UCSD-AML1 (cell line): ENCODE measurements around the gene MTX1.
"Not testable (repeated sequence)": the region's sequence is repeated elsewhere in the genome, so short reads cannot be mapped to it uniquely, and the experiment has no call there.

Source experiments
- DNase-seq: peaks from one replicate; lab custom pipeline; 2025; ENCODE audit not compliant: unreplicated experiment; lab: John Stamatoyannopoulos, UW

Gene MTX1, protein sequence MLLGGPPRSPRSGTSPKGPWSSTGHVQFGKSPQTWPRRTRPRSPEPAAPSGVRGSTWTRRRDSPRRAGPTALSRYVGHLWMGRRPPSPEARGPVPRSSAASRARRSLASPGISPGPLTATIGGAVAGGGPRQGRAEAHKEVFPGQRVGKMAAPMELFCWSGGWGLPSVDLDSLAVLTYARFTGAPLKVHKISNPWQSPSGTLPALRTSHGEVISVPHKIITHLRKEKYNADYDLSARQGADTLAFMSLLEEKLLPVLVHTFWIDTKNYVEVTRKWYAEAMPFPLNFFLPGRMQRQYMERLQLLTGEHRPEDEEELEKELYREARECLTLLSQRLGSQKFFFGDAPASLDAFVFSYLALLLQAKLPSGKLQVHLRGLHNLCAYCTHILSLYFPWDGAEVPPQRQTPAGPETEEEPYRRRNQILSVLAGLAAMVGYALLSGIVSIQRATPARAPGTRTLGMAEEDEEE

GRCh38 chr1:155208541-155209311 is at the start of gene MTX1:
MTX1 (plus strand) TSS chr1:155208695; CDS start chr1:155208805, 110 bp downstream.
- peak; percentile 80 for DNase-seq

- DNase-seq: no peak
These were observed 49.5 kb upstream of the MTX1 start for GRCh38 chr1:155158991-155159390.

DNA sequence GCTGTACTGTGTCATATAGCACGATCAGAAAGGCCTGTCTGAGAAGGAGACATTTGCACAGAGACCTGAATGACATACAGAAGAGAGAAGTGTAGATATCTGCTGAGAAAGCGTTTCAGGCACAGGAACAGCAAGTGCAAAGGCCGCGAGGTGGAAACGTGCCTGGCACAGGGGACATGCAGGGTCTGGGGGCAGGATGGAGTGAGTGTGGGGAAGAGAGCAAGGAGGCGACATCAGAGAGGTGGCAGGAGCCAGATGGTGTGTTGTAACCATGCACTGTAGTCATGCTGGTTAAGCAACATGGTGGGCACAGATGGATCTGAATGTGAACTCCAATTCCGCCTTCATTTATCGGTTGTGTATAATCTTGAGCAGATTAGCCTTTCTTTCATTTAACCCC is 48.4 kb upstream of the MTX1 start:
- DNase-seq: no peak

DNA sequence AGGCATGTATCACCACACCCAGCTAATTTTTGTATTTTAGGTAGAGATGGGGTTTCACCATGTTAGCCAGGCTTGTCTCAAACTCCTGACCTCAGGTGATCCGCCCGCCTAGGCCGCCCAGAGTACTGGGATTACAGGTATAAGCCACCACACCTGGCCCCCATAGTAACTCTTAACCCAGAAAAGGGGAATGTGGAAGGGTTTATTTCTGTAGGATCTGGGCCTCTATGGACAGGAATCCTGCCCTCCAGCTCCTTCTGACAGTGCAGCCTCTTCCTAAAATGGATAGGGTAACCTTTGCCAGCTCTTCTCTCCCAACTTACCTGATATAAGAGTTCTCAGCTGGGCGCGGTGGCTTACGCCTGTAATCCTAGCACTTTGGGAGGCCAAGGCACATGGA is 45.9 kb upstream of the MTX1 start:
- not testable (repeated sequence) for DNase-seq

DNA sequence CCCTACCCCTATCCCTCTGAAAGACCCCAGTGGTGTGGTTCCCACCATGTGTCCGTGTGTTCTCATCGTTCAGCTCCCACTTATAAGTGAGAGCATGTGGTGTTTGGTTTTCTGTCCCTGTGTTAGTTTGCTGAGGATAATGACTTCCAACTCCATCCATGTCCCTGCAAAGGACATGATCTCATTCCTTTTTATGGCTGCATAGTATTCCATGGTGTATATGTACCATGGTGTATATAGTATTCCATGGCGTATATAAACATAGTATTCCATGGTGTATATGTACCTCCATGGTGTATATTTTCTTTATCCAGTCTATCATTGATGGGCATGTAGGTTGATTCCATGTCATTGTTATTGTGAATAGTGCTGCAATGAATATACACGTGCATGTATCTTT is 44.7 kb upstream of the MTX1 start:
- not testable (repeated sequence) for DNase-seq

GRCh38 chr1:155164625-155165024 is 43.9 kb upstream of the MTX1 start:
- DNase-seq: not testable (repeated sequence)

DNA sequence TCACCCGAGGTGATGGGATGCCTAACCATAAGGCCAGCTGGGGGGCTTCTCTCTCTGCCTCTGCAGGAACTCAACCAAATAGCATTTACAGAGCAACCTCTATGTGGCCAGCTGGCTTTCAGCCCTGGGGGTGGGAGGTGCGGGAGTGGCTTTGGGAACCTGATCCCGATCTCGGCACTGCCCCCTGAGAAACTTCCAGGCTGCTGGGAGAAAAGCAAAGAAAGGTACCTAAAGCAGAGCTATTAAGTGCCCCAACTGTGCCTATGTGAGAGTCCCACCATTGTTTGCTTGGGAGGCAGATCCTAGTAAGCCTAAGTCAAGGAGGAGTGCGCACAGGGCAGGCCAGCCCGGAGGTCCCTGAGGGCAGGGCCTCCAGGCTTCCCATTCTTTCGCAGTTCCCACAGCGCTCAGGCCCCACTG is 42.4 kb upstream of the MTX1 start:
- DNase-seq: no peak

DNA sequence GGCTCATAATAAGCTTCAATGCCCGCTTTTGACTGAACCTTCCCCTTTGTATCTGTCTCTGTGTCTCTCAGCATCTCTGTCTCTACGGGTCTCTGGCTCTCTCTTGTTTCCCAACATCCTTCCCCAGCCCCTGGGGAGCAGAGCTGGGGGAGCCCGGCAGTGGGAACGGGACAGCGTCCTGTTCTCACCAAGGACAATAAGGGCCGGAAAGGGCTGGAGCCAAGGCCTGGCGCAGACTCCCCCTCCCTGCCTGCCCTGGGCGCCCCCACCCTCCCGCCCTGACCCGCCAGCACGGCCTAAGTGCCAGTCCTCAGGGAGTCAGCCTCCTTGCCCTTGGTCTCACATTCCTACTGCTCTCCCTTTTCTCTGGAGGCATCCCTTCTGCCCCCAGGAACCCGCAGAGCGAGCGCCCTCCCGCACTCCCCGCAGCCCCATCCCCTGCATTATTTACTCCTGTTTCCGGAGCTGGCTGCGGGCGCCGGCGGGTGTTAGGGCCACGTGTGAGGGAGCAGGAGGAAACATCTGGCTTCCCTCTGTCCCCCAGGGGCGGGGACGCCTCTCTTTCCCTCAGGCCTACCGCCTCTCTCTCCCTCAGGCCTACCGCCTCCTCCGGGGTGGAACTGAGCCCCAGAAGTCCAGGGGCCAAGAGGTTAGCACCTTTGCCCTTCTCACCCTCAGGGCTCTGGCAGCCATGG is 41.9 kb upstream of the MTX1 start:
- DNase-seq: peak; percentile 91

DNA sequence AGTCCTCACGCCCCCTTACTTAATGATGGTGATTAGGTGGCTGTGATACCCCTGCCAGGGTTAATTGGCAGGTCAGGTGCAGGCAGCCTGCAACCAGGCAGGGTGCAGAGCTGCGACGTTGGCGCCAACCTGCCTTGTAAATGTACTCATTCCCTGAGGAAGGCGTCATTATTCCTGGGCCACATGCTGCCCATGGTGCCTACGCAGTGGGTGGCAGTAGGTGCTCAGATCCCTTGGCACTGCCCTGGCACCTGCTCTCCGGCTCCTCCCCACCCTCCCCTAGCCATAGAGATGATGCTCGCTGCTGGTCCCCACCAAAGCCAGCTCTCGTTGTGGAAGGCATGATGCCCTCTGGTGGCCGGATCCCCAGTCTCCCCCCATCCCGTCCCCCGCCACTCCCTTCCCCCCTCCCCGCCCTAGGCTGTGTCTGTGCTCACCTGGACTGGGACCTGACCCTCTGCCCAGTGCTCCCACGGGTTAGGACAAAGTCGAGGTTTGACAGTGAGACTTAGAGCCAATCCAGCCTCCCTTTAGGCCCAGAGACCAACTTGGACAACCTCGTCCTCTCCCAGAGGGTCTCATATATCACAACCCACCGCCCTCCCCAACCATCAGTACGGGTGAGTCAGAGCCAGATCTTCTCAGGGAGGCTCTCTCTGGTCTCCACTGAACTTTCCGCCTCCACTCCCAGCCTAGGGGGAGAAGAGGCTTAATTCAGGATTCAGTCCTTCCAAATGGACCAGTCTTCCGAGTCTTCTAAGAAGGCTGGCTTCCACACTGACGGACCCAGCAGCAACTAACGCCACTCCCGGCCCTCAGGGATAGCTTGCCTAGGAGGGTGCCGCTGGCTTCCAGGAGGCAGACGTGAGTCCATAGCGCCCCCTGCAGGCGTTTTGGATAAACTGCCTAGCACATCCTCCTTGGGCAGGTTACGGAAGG is 41.1 kb upstream of the MTX1 start:
- peak; percentile 89 for DNase-seq

GRCh38 chr1:155168105-155168445 is 40.4 kb upstream of the MTX1 start:
- not testable (repeated sequence) for DNase-seq

DNA sequence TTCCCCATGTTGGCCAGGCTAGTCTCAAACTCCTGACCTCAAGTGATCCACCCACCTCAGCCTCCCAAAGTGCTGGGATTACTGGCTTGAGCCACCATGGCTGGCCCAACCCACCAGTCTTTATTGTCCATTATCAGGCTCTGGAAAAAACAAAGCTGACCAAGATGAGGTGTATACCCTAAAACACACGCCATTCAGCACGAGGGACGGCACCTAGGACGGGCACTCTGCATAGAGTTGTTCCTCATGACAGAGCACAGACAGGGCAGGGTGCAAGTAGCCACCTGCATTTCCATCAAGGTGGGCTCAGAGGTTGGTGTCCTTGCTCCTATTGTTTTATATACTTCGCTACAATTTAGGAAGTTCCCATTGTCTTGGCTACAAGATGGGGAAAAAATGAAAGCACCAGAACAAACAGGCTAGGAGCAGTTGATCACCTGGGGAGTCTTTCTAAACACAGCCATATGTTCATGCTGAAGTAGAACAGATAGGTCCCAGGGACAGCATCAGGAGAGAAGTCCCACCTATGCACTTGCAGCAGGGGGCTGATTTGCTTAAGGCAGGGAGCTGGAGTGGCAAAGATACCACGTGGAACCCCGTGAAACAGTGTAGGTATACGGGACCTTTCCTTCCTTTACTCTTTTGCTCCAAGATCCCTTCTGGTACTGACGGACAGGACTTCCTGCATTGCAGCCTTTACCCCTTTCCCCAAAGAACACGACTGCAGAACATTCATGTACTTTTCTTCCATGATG is 39.9 kb upstream of the MTX1 start:
- DNase-seq: no peak

- DNase-seq: no peak
These were observed 39.0 kb upstream of the MTX1 start for GRCh38 chr1:155169541-155169940.

DNA sequence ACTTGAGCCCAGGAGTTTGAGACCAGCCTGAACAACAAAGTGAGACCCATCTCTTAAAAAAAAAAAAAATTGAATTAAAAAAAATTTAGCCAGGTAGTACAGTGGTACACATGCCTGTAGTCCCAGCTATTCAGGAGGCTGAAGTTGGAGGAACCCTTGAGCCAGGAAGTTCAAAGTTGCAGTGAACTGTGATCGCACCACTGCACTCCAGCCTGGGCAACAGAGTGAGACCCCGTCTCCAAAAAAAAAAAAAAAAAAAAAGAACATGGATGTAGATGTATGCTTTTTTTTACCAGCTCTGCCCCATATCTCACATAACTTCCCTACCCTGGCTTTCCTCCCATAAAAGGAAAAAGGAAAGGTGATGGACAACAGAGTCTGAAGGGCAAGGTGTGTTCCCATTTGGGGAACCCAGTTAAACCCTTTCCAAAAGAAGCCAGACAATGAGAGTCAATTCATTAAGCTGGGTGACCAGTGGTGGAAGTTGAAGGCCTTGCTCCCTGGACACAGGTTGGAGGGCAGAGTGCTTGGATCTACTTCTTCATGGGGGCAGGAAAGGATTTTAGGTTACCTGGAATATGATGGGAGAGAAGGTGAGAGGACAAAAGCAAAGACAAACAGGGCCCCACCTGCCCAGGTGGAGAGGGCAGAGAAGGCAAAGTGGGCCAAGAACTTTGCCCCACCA is 38.3 kb upstream of the MTX1 start:
- DNase-seq: no peak

- no peak for DNase-seq
These were observed 37.7 kb upstream of the MTX1 start for GRCh38 chr1:155170806-155171205.

DNA sequence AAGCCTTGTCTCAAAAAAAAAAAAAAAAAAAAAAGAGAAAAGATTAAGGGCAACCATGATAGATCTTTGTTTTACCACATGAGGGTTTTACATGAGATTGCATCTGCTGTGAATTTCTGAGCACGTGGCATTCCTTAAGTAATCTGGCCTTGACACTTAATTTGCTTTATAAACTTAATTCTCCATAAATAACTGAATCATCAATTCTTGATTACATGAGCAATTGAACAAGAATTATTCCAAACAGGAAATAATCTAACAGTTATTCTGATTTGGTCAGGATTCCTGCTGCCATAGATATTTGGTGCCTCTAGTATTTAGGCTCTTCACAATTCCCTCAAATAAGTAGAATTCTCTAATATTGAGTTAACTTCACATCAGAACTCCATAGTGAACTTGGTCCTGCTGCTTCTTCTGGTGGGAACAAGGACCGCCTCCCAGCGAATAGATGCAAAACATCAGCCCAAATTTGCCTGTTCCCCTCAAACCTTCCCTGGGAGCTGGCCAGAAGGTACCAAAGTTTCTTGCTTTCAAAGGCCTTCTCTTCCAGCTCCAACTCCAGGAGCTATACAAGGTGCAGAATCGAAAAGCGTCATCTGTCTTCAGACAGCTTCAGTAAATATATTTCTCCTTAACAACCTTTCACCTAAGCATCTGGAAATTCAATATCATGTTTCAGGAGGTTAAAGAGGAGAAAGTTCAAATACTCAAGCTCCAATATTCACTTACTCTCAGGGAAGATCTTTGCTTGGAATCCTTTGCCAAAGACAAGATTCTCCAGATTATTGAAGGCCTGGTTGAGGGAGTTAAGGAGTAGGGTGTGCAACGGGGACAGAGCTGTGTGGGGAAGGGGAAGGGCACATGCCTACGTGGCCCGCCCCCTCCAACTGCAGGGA is 36.4 kb upstream of the MTX1 start:
- DNase-seq: no peak

DNA sequence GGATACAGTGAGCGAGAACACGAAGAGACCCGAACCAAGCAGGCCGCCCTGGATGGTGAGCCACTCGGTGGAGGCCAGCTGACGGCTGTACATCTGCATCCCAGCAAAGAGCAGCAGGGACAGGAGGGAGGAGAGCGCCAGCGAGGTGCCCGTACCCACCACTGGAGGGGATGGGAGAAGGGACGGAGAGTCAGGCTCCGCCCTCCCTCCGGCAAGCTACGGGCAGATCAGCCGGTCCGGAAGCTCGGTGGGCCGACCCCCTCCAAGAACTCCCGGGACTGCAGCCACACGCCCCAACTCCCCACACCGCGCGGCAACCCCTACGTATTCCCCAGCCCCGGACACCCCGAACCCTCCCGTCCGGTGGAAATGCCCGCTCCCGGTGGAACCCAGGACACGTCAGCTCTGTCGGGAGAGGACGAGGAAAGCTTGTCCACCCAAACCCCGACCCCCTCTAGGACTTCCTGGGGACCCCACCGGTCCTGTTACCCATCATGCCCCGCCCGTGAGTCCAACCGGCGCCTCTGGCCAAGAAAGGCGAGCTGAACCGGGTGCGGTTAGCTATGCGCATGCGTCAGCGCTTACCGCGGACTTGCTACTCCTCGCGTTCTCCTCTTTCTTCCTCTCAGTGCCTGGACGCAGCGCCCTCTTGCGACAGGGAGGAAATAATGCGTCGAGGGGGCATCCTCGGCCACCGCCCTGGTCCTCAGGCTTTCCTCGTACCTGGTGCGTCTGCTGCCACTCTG is 35.6 kb upstream of the MTX1 start, which contains the start of gene KRTCAP2:
Gene KRTCAP2 (minus strand): TSS at position 573 of the 746 bp plus-strand sequence. CDS start 80 bp downstream, at position 493.
- DNase-seq: peak; percentile 93
